HPDE6-E6E7 (cell line): Measurements from ENCODE around the gene ARHGAP32.
A peak's percentile ranks its signal among the peaks of the same experiment; 100 is the strongest.

ENCODE experiments used
- DNase-seq: peaks from one replicate; pipeline ENCODE4 v3.0.0; 2011; ENCODE audit warnings: missing footprints; ENCODE audit errors: extremely low spot score

The ARHGAP32 gene

GRCh38 chr11:129115652-129116586 lies 76.2 kb downstream of the ARHGAP32 start:
- DNase-seq: no peak

GRCh38 chr11:129109701-129110100 lies 82.4 kb downstream of the ARHGAP32 start:
- no peak for DNase-seq

GRCh38 chr11:129106788-129107187 lies 85.3 kb downstream of the ARHGAP32 start:
- no peak for DNase-seq

GRCh38 chr11:129102756-129103155 lies 89.4 kb downstream of the ARHGAP32 start:
- no peak for DNase-seq

GRCh38 chr11:129102225-129102624 lies 89.9 kb downstream of the ARHGAP32 start:
- no peak for DNase-seq

GRCh38 chr11:129093283-129093682 lies 98.8 kb downstream of the ARHGAP32 start:
- DNase-seq: no peak

GRCh38 chr11:129090056-129090455 lies 102.1 kb downstream of the ARHGAP32 start:
- DNase-seq: no peak

- no peak for DNase-seq
Observed at GRCh38 chr11:129089279-129089678, 102.8 kb downstream of the ARHGAP32 start.

GRCh38 chr11:129086976-129087375 lies 105.1 kb downstream of the ARHGAP32 start:
- no peak for DNase-seq

GRCh38 chr11:129077191-129077590 lies 114.9 kb downstream of the ARHGAP32 start:
- DNase-seq: no peak

- peak; percentile 28 for DNase-seq
Observed at GRCh38 chr11:129075757-129076156, 116.4 kb downstream of the ARHGAP32 start.

- no peak for DNase-seq
Observed at GRCh38 chr11:129067454-129067853, 124.7 kb downstream of the ARHGAP32 start.

- DNase-seq: no peak
Observed at GRCh38 chr11:129066229-129066628, 125.9 kb downstream of the ARHGAP32 start.

GRCh38 chr11:129063118-129063517 lies 129.0 kb downstream of the ARHGAP32 start:
- no peak for DNase-seq

GRCh38 chr11:129061492-129062230 lies 130.5 kb downstream of the ARHGAP32 start:
- DNase-seq: peak; percentile 35

GRCh38 chr11:129056916-129057315 lies 135.2 kb downstream of the ARHGAP32 start:
- no peak for DNase-seq

GRCh38 chr11:129055196-129055595 lies 136.9 kb downstream of the ARHGAP32 start:
- DNase-seq: no peak

- no peak for DNase-seq
Observed at GRCh38 chr11:129048911-129049310, 143.2 kb downstream of the ARHGAP32 start.

GRCh38 chr11:129045150-129045549 lies 147.0 kb downstream of the ARHGAP32 start:
- DNase-seq: no peak

GRCh38 chr11:129042503-129042902 lies 149.6 kb downstream of the ARHGAP32 start:
- no peak for DNase-seq

GRCh38 chr11:129041611-129042018 lies 150.5 kb downstream of the ARHGAP32 start:
- DNase-seq: no peak

- no peak for DNase-seq
Observed at GRCh38 chr11:129040934-129041333, 151.2 kb downstream of the ARHGAP32 start.

GRCh38 chr11:129035244-129035643 lies 156.9 kb downstream of the ARHGAP32 start:
- DNase-seq: no peak
